NCI-H2081 treated with DMSO at 0.1 percent for 48 hours (cell line): Measurements from ENCODE around the gene MRRF.
"Not testable (repeated sequence)": the region's sequence is repeated elsewhere in the genome, so short reads cannot be mapped to it uniquely, and the experiment has no call there.

Source experiments
- DNase-seq: peaks from one replicate; lab custom pipeline; 2025; lab: John Stamatoyannopoulos, UW

MRRF gene

DNA sequence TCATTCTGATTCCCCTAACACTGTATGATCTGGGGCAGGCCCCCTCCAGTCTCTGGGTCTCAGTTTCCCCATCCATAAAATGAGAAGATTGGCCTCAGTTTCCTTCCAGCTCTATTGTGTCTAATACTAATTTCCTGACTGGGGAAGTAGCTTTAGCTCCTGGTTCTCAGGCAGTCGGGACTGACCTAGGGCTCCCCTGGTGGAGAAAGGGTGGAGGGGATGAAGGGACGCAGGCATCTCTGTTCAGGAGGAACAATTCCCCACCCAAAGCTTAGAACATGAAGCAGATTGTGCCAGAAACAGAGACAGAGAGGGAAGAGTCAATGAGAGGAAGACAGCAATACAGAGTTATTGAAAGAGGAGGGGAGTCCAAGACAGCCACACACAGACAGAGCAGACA lies 91.9 kb downstream of the MRRF start:
- DNase-seq = no peak

DNA sequence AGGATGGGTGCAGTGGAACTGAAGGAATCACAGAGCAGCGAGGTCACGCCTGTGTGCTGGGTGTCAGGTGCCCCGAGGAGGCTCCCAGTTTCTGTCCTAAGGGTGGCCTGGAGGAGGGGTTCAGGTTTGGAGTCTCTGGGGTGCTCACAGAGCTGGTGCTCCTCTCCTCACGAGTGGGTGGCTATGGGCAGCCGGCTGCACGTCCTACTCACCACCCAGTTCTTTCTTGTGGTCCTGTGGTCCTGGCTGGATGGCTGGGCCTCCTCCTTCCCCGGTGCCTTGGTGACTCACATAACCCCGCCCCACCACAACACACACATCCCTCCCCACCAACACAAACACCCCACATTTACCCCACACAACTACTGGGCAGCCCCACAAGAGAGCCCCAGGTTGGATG lies 96.2 kb downstream of the MRRF start:
- DNase-seq = no peak

DNA sequence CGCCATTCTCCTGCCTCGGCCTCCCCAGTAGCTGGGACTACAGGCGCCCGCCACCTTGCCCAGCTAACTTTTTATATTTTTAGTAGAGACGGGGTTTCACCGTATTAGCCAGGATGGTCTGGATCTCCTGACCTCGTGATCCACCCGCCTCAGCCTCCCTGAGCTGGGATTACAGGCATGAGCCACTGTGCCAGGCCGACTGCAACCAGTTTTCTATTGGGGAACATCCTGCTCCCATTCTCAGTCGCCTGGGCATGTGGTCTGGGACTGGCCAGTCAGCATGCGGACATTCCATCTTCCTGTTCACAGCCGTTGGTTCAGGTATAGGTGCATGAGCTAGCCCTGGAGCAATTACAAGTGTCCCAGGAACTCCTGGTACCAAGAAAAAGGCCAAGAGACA lies 98.4 kb downstream of the MRRF start:
- not testable (repeated sequence) for DNase-seq

DNA sequence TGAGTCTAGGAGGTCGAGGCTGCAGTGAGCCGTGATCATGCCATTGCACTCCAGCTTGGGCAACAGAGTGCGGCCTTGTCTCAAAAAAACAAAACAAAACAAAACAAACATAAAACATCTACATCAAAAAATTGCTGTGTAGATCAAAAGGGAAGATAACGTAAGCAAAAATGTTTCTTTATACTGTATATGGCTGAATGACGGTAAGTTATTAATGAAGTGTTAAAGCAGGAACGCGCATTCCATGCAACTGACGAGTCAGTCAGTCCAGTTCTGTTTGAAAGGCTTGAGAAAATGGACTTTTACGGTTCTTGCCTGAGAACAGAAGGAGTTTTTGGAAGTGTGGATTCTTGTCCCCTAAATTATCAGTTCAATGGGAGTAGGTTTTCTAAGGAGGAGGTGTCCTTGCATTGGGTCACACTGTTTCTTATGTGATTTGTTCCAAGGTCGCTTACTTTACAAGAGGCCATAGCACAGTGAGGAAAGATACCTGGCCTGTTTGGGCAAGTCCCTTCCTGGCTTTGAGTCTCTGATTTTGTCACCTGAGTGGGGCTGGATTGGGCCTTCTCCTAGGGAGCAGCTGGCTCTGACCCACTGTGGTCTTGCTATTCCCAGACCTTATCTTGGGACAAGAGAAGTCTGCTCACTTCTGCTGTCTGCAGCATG lies 99.6 kb downstream of the MRRF start:
- DNase-seq = no peak

DNA sequence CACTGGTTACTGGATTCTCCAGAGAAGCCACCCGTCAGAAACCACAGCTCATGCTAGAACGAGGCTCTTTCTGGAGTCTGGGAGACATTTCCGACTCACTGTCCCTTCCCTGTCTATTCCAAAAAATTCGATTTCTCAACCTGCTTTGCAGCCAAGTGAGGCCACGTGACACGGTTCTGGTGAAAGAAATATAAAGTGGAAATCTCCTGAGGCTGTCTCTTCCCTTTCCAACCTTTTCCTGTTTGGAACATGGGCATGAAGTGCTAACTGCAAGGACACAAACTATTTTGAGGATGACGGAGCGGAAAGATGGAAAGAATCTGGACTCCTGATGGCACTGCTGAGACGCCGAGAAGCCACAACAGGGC lies 100.1 kb downstream of the MRRF start:
- no peak for DNase-seq

DNA sequence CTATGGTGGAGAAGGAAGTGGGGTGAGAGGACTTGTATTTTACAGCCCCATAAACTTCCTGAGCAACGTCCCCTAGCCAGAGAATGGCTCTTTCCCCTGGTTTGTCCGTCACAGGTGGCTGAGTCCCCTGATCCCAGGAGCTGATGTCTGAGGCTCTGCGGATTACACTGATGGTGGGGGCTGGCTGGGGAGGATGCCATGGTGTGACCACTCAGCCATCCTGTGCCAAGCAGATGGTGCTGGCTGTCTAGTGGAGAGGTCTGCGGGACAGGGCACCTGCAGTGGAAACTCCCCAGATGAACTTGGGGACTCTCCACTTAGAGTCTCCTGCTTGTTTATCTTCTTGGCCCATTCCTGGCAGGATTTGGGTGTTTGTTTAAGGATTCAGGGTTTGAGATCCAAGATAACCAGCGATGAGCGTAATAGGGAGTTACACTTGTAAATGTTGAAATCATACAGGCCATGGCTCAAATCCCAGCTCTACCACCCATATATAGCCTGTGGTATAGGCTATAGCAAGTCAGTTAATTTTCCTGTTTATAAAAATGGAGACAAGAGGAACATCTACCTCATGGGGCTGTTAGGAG lies 101.5 kb downstream of the MRRF start:
- no peak for DNase-seq

DNA sequence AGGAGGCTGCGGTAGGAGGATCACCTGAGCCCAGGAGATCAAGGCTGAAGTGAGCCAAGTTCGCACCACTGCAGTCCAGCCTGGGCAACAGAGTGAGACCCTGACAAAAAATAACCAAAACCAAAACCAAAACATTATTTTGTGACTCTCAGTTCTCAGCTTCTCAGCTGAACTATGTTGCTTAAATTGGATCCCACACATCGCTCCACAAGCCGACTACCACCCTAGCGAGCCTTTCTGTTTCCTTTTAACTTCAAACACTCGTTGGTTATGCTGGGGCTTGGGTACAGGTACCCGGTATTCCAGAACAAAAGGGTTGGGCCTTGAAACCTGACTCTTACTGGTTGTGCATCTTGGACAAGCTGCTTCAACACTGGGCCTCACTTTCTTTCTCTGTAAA lies 102.4 kb downstream of the MRRF start:
- no peak for DNase-seq

DNA sequence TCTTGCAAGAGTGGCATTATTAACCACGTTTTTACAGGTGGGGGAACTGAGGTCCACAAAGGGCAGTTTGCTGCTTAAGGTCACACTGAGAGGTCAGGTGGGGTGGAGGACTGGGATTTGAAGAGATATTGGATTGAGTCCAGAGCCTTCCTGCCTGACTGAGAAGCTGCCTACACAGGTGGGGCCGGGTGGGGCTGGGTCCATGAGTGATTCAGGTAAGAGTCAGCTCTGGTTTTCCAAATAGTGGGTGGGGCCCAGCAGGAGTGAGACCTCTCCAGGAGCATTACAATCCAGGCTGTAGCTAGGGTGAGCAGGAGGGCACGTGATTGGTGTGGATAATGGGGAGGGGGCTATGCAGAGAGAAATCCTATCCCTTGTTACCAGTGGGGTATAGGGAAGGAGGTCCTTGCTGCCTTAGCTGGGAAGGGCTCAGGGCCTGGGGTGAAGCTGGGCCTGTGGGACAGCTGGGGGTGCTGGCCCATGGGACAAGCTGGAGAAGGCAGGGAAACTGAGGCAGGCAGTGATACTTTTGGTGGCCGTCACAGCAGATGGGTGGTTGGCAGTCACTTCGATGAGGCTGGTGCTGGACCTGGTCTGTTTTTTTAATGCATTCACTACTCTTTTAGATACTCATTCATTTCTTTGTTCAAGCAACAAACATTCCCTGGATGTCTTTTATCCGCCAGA lies 103.2 kb downstream of the MRRF start:
- DNase-seq = no peak

DNA sequence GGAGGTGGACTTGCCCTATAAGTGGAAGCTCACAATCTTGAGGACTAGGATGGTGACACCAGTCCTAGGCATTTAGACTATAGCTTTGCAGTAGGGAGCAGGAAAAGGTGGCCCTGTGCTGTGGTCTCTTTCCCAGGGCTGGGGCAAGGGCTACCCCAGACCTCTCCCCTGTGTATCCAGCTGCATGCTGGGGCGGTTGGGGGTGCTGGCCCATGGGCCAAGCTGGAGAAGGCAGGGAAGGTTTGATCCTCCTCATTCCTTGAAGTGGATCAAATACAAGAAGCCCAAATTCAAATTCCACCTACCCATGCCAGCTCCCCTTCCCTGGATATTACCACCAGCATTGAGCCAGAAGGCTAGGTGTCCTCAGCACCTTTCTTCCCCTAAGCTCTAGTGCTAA lies 104.0 kb downstream of the MRRF start:
- no peak for DNase-seq

DNA sequence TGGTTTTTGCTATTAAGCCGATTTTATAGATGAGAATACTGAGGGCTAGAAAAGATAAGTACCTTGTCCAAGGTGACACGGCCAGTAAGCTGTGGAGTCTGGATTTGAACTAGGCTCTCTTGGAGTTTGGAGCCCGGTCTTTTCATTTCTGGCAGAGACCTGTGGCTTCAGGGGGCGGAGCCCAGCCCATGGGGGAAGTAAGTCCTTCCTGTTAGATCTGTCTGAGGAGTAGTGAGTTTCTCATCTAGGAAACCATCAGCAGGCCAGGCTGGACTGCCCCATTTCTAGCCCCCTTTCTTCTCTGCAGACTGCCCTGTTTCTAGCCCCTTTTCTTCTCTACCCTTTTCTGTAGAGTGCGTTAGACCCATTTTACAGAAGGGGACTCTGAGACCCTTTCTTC lies 105.6 kb downstream of the MRRF start:
- no peak for DNase-seq

DNA sequence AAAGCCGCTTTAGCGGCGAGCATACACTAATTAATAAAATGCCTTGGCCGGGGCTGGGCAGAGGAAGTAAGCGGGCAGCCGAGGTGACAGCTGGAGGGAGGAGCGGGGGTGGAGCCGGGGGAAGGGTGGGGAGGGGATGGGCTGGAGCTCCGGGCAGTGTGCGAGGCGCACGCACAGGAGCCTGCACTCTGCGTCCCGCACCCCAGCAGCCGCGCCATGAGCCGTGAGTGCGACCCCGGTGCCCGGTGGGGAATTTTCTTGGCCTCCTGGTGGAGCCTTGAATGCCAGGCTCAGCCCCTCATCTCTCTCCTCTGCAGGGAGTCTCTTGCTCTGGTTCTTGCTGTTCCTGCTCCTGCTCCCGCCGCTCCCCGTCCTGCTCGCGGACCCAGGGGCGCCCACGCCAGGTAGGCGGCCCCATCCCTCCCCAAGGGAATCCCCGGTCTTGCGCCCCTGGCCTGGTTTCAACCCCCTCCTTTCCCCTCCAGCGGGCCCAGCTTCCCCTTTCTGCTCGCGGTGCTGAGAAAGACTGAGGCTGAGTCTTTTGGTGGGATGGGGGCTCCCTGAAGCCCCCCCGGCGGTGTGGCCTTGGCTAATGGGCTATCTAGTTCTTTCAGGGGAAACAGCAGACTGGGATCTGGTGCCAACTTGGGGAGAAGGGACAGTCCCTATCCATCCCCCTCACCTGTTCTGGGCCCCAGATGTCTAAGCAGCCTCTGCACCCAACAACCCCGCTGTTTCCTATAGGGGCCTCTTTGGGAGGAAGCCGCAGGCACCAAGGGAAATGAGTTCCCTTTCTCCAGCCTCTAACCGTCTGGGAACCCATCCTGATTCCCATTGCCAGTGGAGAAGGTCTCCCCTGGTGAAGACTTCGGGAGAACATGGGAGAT lies 106.4 kb downstream of the MRRF start, which contains the start of gene PTGS1:
Gene PTGS1 (plus strand): TSS at position 156 of the 887 bp plus-strand sequence. CDS start 61 bp downstream, at position 217.
- no peak for DNase-seq

DNA sequence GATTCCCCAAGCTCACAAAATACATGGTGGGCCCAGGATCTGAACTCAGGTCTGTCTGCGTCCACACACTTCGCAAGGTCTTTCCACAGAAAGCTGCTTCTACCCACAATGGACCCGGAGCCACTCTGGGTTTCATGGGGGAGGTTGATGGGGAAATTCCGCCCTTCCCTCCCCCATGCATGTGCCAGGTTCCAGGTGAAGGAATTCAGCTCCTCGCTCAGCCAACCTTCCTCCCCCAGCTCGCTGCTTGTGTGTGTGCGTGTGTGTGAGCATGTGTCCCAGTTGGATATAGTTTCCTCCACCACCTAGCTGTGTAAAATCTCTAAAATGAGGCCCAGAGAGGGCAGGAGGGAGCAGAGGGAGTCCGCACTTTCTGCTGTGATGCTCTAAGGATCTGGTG lies 107.2 kb downstream of the MRRF start:
- no peak for DNase-seq

DNA sequence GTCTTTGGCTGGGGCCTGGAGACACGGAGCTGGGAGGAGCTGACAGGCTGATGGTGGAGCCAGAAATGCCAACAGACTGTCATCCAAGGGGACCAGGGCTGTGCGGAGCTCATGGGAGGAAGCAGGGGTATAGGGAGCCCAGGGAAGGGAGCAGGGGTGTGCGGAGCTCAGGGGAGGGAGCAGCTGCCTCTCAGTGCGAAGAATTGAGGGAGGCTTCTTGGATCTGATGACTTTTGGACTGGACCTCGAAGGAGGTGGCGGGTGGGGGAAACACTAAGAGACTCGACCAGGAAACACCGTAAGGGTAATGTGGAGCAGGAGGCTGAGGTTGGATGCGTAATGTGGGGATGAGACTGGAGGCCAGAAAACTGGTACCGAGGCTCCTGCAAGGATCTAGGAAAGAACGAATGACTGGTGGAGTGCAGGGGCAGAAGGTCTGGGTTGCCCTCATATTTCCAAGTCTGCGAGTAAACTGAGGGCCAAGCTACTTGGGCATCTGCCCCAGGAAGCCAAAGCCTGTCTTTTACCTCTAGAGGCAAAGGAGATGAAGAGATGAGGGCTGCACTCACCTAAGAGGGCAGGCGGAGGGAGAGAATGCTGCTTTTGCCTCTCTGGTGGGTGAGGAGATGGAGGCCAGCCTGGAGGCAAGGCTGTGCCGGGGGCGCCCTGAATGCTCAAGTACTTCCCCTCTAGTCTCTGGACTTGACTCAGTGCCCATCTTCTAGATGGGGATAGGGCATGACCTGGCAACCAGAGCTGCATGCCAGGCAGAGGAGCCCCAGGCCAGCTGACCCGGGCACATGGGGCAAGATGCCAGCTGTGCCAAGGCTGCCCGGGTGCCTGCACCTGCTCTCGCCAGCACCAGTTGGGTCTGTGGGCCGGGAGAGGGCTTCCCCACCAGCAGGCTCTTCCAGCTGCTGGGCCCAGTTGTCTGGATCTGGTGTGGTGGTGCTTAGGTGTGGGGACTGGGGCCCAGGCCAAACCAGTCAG lies 108.5 kb downstream of the MRRF start:
- DNase-seq = no peak

DNA sequence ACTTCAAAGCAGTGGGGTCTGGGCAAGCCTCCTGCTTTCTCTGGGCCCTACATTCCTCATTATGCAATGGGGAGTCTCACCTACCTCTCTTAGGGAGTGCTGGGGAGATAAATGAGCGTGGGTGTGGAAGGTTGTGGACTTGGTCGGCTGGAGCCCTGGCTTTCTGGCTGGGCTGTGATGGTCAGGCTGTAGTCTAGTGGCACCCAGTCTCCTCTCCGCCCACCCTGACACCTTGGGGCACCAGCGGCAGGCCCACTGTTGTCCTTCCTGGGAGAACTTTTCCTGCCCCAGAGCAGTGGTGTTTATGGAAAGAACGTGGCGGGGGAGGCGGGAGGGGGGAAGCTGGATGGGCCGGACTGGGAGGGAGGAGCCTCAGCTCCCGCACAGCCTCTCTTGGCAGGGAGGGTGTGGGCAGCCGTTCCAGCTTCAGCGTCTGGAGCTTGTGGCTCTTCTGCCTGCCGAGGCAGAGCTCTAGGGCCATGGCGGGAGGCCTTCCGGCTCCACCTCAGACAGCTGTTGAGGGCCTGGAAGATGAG lies 110.3 kb downstream of the MRRF start:
- no peak for DNase-seq

DNA sequence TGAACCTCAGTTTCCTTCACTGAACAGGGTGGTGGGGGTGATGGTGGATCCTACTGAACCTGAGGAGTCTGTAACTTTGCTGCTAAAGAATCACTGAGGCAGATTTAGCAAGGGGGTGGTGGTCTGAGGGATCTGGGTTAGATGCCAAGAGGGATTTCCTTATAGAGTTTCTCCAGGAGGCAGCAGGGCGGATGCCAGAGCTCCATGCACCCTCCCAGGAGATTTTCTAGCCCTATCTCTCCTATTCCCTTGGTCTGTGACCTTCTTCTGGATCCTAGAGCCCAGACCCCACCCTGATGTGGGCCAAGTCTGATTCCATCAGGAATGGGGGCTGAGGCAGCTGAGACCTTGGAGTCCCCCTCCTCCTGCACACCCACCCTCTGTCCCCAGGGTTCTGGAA lies 112.1 kb downstream of the MRRF start:
- no peak for DNase-seq

DNA sequence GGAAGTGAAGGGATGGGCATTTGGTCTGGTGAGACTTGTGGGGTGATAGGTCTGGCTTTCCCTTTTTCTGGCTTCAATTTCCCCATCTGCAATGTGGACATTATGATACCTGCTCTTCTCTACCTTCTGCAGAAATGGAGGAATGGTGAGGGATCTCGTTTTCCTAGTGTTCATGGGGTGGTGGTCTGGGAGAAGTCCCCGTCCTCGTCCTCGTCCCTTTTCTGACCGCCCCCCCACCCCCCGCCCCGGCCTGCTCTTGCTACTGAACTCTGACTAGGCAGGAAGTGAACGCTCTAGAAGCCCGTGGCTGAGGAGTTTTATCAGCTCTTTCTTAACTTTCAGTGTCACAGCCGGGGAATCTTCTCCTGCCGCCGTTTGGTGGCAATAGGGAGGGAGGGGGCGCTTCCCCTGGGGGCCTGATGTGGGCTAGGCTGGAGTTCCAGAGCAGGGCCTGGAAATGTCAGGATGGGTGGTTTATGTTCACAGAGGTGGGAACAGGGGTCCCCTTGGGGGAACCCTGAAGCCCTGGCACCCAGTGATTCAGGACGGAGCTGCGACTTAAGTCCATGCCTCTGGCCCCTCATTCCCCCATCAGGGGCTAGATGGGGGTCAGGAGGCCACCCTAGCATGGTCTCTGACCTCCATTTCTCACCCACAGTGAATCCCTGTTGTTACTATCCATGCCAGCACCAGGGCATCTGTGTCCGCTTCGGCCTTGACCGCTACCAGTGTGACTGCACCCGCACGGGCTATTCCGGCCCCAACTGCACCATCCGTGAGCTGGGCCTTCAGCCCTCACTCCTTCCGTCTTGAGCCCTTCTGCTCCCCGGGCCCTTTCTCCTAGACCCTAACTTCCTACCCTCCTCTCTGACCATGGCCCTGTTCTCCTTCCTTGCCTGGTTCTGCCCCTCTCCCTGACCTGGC lies 112.8 kb downstream of the MRRF start:
- DNase-seq = no peak

DNA sequence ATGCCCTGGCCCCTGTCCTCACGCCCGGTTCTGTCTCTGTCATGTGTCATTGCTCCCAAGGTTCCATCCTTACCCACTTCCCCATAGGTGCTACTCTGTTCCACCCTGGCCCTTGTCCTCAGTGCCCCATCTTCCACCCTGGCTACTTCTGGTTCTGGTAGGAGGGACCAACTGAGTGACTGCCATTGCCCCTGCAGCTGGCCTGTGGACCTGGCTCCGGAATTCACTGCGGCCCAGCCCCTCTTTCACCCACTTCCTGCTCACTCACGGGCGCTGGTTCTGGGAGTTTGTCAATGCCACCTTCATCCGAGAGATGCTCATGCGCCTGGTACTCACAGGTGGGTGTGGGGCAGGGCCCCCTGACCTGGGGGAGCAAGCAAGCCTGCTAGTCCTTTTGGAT lies 113.6 kb downstream of the MRRF start:
- DNase-seq = no peak

DNA sequence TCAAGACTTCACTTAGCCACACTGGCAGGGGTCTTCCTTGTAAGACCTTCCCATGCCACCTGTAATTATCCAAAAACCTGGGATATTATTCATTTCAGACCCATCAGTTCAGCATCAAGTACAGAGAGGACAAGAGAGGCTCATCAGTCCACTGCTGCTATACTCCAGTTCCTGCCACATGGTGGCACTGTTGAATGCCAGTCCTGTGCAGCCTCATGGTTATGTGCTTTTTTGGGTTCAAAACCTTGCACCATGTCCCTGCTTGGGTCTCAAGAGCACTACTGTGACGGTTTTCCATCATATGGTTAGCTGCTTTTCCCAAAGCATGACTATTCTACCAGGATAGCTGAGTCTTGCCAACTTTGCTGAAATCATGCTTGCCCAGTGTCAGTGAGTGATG lies 114.7 kb downstream of the MRRF start:
- DNase-seq = no peak

DNA sequence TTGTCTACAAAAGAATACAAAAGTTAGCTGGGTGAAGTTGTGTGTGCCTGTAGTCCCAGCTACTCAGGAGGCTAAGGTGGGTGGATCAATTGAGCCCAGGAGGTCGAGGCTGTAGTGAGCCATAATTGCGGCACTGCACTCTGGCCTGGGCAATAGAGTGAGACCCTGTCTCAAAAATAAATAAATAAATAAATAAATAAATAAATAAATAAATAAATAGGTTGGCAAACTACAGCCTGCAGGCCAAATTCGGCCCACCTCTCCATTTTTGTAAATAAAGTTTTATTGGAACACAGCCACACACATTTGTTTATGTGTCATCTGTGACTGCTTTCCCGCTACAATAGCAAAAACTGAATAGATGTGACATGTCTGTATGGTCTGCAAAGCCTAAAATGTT lies 115.6 kb downstream of the MRRF start:
- DNase-seq = no peak
